Measurements from ENCODE around the gene AP3B2.

Gene AP3B2

GRCh38 chr15:82680200-82681102 is 29.2 kb downstream of the AP3B2 start:
- peaks cover 5% of the 10 kb centered on the region for H3K9me3 ChIP-seq (ENCODE audit: low read length)
- H3K36me3 ChIP-seq (ENCODE audit: insufficient read depth, low read length), result peaks cover 24% of the 10 kb centered on the region
- no peak overlapping the region for H3K4me3 ChIP-seq (ENCODE audit: low read length)
- H3K4me1 ChIP-seq (ENCODE audit: insufficient read depth, low read length), result no peaks in the 10 kb centered on the region
- no peaks in the 10 kb centered on the region for H3K27me3 ChIP-seq (ENCODE audit: insufficient read depth, low read length)
- H2AFZ ChIP-seq (ENCODE audit: low read depth, low read length), result no peak overlapping the region

- Histone ChIP-seq H3K36me3 (ENCODE audit: insufficient read depth, low read length) (peaks cover 24% of the 10 kb centered on the region), H3K27me3 (ENCODE audit: insufficient read depth, low read length) (no peaks in the 10 kb centered on the region), H3K4me3 (ENCODE audit: low read length) (no peak overlapping the region), H2AFZ (ENCODE audit: low read depth, low read length) (no peak overlapping the region), H3K4me1 (ENCODE audit: insufficient read depth, low read length) (no peaks in the 10 kb centered on the region), H3K9me3 (ENCODE audit: low read length) (peaks cover 5% of the 10 kb centered on the region)
These were observed 30.0 kb downstream of the AP3B2 start for GRCh38 chr15:82679626-82680199.

GRCh38 chr15:82677720-82678323 is 31.9 kb downstream of the AP3B2 start:
- Histone ChIP-seq H3K4me1 (ENCODE audit: insufficient read depth, low read length) (no peaks in the 10 kb centered on the region), H2AFZ (ENCODE audit: low read depth, low read length) (no peak overlapping the region), H3K9me3 (ENCODE audit: low read length) (peaks cover 5% of the 10 kb centered on the region), H3K36me3 (ENCODE audit: insufficient read depth, low read length) (peaks cover 24% of the 10 kb centered on the region), H3K4me3 (ENCODE audit: low read length) (no peak overlapping the region), H3K27me3 (ENCODE audit: insufficient read depth, low read length) (no peaks in the 10 kb centered on the region)

GRCh38 chr15:82674873-82675272 is 34.8 kb downstream of the AP3B2 start:
- Histone ChIP-seq H2AFZ (ENCODE audit: low read depth, low read length) (no peak overlapping the region), H3K27me3 (ENCODE audit: insufficient read depth, low read length) (no peaks in the 10 kb centered on the region), H3K4me1 (ENCODE audit: insufficient read depth, low read length) (no peaks in the 10 kb centered on the region), H3K9me3 (ENCODE audit: low read length) (no peaks in the 10 kb centered on the region), H3K4me3 (ENCODE audit: low read length) (no peak overlapping the region), H3K36me3 (ENCODE audit: insufficient read depth, low read length) (peaks cover 16% of the 10 kb centered on the region)

- Histone ChIP-seq H3K9me3 (ENCODE audit: low read length) (no peaks in the 10 kb centered on the region), H3K27me3 (ENCODE audit: insufficient read depth, low read length) (no peaks in the 10 kb centered on the region), H3K36me3 (ENCODE audit: insufficient read depth, low read length) (peaks cover 3% of the 10 kb centered on the region), H2AFZ (ENCODE audit: low read depth, low read length) (no peak overlapping the region), H3K4me1 (ENCODE audit: insufficient read depth, low read length) (no peaks in the 10 kb centered on the region), H3K4me3 (ENCODE audit: low read length) (no peak overlapping the region)
These were observed 39.0 kb downstream of the AP3B2 start for GRCh38 chr15:82670699-82671098.

GRCh38 chr15:82666606-82667005 is 43.1 kb downstream of the AP3B2 start:
- Histone ChIP-seq H3K27me3 (ENCODE audit: insufficient read depth, low read length) (no peaks in the 10 kb centered on the region), H2AFZ (ENCODE audit: low read depth, low read length) (no peak overlapping the region), H3K4me1 (ENCODE audit: insufficient read depth, low read length) (no peaks in the 10 kb centered on the region), H3K36me3 (ENCODE audit: insufficient read depth, low read length) (peaks cover 3% of the 10 kb centered on the region), H3K9me3 (ENCODE audit: low read length) (no peaks in the 10 kb centered on the region), H3K4me3 (ENCODE audit: low read length) (no peak overlapping the region)

GRCh38 chr15:82664021-82664420 is 45.7 kb downstream of the AP3B2 start:
- H3K9me3 ChIP-seq (ENCODE audit: low read length), result no peaks in the 10 kb centered on the region
- no peaks in the 10 kb centered on the region for H3K4me1 ChIP-seq (ENCODE audit: insufficient read depth, low read length)
- H3K27me3 ChIP-seq (ENCODE audit: insufficient read depth, low read length), result no peaks in the 10 kb centered on the region

GRCh38 chr15:82663186-82663600 is 46.5 kb downstream of the AP3B2 start:
- Histone ChIP-seq H3K4me3 (ENCODE audit: low read length) (no peak overlapping the region), H3K27me3 (ENCODE audit: insufficient read depth, low read length) (no peaks in the 10 kb centered on the region), H2AFZ (ENCODE audit: low read depth, low read length) (no peak overlapping the region), H3K4me1 (ENCODE audit: insufficient read depth, low read length) (no peaks in the 10 kb centered on the region), H3K9me3 (ENCODE audit: low read length) (no peaks in the 10 kb centered on the region), H3K36me3 (ENCODE audit: insufficient read depth, low read length) (peaks cover 7% of the 10 kb centered on the region)

More at GRCh38 chr15:82664021-82664420, 45.7 kb downstream of the AP3B2 start:
- H3K36me3 ChIP-seq (ENCODE audit: insufficient read depth, low read length), result peaks cover 7% of the 10 kb centered on the region
- H2AFZ ChIP-seq (ENCODE audit: low read depth, low read length), result no peak overlapping the region
- no peak overlapping the region for H3K4me3 ChIP-seq (ENCODE audit: low read length)

- H3K27me3 ChIP-seq (ENCODE audit: insufficient read depth, low read length), result no peaks in the 10 kb centered on the region
- H3K9me3 ChIP-seq (ENCODE audit: low read length), result no peaks in the 10 kb centered on the region
- H3K4me3 ChIP-seq (ENCODE audit: low read length), result no peak overlapping the region
These were observed 47.0 kb downstream of the AP3B2 start for GRCh38 chr15:82662641-82663040.

GRCh38 chr15:82660378-82660777 is 49.3 kb downstream of the AP3B2 start:
- no peaks in the 10 kb centered on the region for H3K4me1 ChIP-seq (ENCODE audit: insufficient read depth, low read length)
- no peaks in the 10 kb centered on the region for H3K9me3 ChIP-seq (ENCODE audit: low read length)
- H3K4me3 ChIP-seq (ENCODE audit: low read length), result no peak overlapping the region
- peaks cover 7% of the 10 kb centered on the region for H3K36me3 ChIP-seq (ENCODE audit: insufficient read depth, low read length)
- H2AFZ ChIP-seq (ENCODE audit: low read depth, low read length), result no peak overlapping the region
- no peaks in the 10 kb centered on the region for H3K27me3 ChIP-seq (ENCODE audit: insufficient read depth, low read length)

More at GRCh38 chr15:82662641-82663040, 47.0 kb downstream of the AP3B2 start:
- Histone ChIP-seq H3K4me1 (ENCODE audit: insufficient read depth, low read length) (no peaks in the 10 kb centered on the region), H3K36me3 (ENCODE audit: insufficient read depth, low read length) (peaks cover 7% of the 10 kb centered on the region), H2AFZ (ENCODE audit: low read depth, low read length) (no peak overlapping the region)

- no peak overlapping the region for H2AFZ ChIP-seq (ENCODE audit: low read depth, low read length)
- H3K4me3 ChIP-seq (ENCODE audit: low read length), result no peak overlapping the region
- H3K27me3 ChIP-seq (ENCODE audit: insufficient read depth, low read length), result no peaks in the 10 kb centered on the region
- no peaks in the 10 kb centered on the region for H3K9me3 ChIP-seq (ENCODE audit: low read length)
- H3K4me1 ChIP-seq (ENCODE audit: insufficient read depth, low read length), result no peaks in the 10 kb centered on the region
- H3K36me3 ChIP-seq (ENCODE audit: insufficient read depth, low read length), result peaks cover 4% of the 10 kb centered on the region
These were observed 52.9 kb downstream of the AP3B2 start for GRCh38 chr15:82656641-82657266.

GRCh38 chr15:82655606-82656005 is 54.1 kb downstream of the AP3B2 start:
- H3K27me3 ChIP-seq (ENCODE audit: insufficient read depth, low read length), result peaks cover under 1% of the 10 kb centered on the region
- no peaks in the 10 kb centered on the region for H3K9me3 ChIP-seq (ENCODE audit: low read length)
- no peak overlapping the region for H2AFZ ChIP-seq (ENCODE audit: low read depth, low read length)
- no peaks in the 10 kb centered on the region for H3K4me1 ChIP-seq (ENCODE audit: insufficient read depth, low read length)
- H3K4me3 ChIP-seq (ENCODE audit: low read length), result no peak overlapping the region
- peaks cover under 1% of the 10 kb centered on the region for H3K36me3 ChIP-seq (ENCODE audit: insufficient read depth, low read length)
